OCI-LY7 (cell line): ENCODE results near the gene NEDD9.

Experiments used
- EZH2phosphoT487 ChIP-seq: fragments of 200-600 bp; sonication (generic); IDR thresholded peaks from 2 replicates; pipeline ENCODE4 v1.6.1; 2018; ENCODE audit warnings: low read depth, borderline replicate concordance, mild to moderate bottlenecking, mixed run types, antibody characterized with exemption, low read length, moderate library complexity, mixed read lengths
- TF ChIP-seq, protein P1 (sequence below): fragments of 200-600 bp; sonication (generic); conservative IDR thresholded peaks from 2 replicates; pipeline ENCODE4 v1.5.1; 2014; ENCODE audit warnings: mild to moderate bottlenecking, antibody characterized with exemption, low read length, moderate library complexity, mixed read lengths

DNA sequence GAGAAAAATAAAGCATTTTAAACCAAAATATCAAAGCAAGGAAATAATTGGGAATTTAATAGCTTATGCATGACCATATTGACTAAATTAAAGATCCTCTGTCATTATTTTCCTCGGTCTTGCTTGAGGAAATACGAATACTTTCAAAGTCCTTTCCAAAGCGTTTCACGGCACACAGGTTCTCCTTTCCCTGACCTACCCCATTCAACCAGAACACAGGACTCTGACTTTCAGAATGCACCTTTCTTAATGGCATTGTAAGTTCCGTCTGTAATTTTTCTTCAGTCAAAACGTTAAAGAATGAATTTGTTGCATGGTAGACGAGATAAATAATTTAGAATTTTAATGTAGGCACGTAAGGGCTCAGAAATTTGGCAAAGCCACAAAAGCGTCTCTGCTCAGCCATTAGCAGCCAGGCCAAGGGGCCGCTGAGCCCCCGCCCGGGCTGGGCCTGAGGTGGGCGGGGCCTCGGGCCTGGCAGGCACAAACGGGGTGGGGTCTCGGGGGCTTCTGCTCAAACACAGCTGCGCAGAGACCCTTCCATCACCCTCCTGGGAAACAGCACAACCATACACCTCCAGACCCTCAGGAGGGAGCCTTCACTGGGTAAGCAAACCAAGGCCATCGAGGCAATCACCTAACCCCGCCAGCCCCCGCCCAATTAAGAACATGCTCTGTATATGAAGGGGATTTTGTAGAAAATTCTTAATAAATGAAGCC lies 3.4 kb downstream of the NEDD9 start:
- TF ChIP-seq, protein P1, sequence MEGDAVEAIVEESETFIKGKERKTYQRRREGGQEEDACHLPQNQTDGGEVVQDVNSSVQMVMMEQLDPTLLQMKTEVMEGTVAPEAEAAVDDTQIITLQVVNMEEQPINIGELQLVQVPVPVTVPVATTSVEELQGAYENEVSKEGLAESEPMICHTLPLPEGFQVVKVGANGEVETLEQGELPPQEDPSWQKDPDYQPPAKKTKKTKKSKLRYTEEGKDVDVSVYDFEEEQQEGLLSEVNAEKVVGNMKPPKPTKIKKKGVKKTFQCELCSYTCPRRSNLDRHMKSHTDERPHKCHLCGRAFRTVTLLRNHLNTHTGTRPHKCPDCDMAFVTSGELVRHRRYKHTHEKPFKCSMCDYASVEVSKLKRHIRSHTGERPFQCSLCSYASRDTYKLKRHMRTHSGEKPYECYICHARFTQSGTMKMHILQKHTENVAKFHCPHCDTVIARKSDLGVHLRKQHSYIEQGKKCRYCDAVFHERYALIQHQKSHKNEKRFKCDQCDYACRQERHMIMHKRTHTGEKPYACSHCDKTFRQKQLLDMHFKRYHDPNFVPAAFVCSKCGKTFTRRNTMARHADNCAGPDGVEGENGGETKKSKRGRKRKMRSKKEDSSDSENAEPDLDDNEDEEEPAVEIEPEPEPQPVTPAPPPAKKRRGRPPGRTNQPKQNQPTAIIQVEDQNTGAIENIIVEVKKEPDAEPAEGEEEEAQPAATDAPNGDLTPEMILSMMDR: no peak
- no peak for TF ChIP-seq EZH2phosphoT487
